Measurements from ENCODE around the gene OR2F2.

- TF ChIP-seq POLR2A (IDR thresholded peaks at IDR 0.05) (no peak), CTCF (IDR thresholded peaks at IDR 0.05) (no peak)
Measured at GRCh38 chr7:143901332-143901667, 33.7 kb upstream of the OR2F2 start.
